AG09309 (cell line): Measurements from ENCODE around the gene ACSF3.

Experiments used
- DNase-seq: peaks from one replicate; pipeline ENCODE4 v3.0.0-alpha.2; 2010; ENCODE audit warnings: low read depth
- H3K4me3 ChIP-seq: 2 replicates; pipeline ENCODE4 v1.5.1; 2011; ENCODE audit warnings: mild to moderate bottlenecking, low read depth, low read length, moderate library complexity; ENCODE audit not compliant: control insufficient read depth
- TF ChIP-seq, protein P1 (sequence below): IDR thresholded peaks from 2 replicates; pipeline ENCODE4 v1.5.1; 2011; ENCODE audit warnings: mild to moderate bottlenecking, low read depth, low read length, inconsistent platforms; ENCODE audit not compliant: insufficient read depth, control insufficient read depth; ENCODE audit errors: missing control alignments

ACSF3 gene

GRCh38 chr16:89103781-89104180, 10.1 kb downstream of the ACSF3 start:
- no peak overlapping the region for H3K4me3 ChIP-seq
- TF ChIP-seq, protein P1, sequence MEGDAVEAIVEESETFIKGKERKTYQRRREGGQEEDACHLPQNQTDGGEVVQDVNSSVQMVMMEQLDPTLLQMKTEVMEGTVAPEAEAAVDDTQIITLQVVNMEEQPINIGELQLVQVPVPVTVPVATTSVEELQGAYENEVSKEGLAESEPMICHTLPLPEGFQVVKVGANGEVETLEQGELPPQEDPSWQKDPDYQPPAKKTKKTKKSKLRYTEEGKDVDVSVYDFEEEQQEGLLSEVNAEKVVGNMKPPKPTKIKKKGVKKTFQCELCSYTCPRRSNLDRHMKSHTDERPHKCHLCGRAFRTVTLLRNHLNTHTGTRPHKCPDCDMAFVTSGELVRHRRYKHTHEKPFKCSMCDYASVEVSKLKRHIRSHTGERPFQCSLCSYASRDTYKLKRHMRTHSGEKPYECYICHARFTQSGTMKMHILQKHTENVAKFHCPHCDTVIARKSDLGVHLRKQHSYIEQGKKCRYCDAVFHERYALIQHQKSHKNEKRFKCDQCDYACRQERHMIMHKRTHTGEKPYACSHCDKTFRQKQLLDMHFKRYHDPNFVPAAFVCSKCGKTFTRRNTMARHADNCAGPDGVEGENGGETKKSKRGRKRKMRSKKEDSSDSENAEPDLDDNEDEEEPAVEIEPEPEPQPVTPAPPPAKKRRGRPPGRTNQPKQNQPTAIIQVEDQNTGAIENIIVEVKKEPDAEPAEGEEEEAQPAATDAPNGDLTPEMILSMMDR = no peak
- no peak for DNase-seq

GRCh38 chr16:89104303-89104702, 10.7 kb downstream of the ACSF3 start:
- DNase-seq = no peak
- TF ChIP-seq, protein P1 = no peak
- H3K4me3 ChIP-seq = no peak overlapping the region

- H3K4me3 ChIP-seq = no peak overlapping the region
- TF ChIP-seq, protein P1 = no peak
- no peak for DNase-seq
These were observed 11.4 kb downstream of the ACSF3 start for GRCh38 chr16:89104930-89105571.

DNA sequence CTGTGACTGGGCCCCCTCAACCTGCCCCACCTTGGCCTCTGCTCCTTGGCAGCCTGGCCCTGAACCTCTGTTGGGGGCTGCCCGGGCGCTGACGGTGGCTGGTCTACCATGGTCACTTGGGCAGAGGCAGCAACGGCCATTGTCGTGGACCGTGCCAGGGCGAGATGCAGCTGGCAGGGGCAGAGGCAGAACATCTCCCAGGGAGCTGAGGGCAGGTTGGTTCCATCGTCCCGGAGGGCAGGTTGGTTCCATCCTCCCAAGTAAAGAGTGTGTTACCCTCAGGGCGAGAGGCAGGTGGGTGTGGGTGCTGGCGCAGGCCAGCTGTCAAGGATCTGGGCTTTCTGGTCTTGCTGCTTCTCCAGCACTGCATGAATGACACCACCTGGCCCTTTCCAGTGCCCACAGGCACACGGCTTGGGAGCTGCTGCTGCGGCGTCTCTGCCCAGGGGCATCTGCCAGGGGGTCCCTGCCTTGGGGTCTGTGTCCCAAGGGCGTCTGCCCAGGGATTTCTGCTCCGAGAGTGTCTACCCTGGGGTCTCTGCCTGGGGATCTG, 12.0 kb downstream of the ACSF3 start:
- DNase-seq = no peak
- no peak overlapping the region for H3K4me3 ChIP-seq
- TF ChIP-seq, protein P1 = no peak

GRCh38 chr16:89106533-89107202, 13.0 kb downstream of the ACSF3 start:
- TF ChIP-seq, protein P1 = no peak
- no peak for DNase-seq
- H3K4me3 ChIP-seq = no peak overlapping the region

GRCh38 chr16:89107203-89107582, 13.5 kb downstream of the ACSF3 start:
- no peak for DNase-seq
- TF ChIP-seq, protein P1 = no peak
- no peak overlapping the region for H3K4me3 ChIP-seq
